ENCODE measurements around the gene NPSR1. TPM values are rescaled to one million over a fixed set of nuclear protein-coding genes. Genes with fewer than 3 reads are reported as not detected.

Gene NPSR1
- total and polyA plus RNA-seq, 8 donors, result not detected

- TF ChIP-seq, protein P1, sequence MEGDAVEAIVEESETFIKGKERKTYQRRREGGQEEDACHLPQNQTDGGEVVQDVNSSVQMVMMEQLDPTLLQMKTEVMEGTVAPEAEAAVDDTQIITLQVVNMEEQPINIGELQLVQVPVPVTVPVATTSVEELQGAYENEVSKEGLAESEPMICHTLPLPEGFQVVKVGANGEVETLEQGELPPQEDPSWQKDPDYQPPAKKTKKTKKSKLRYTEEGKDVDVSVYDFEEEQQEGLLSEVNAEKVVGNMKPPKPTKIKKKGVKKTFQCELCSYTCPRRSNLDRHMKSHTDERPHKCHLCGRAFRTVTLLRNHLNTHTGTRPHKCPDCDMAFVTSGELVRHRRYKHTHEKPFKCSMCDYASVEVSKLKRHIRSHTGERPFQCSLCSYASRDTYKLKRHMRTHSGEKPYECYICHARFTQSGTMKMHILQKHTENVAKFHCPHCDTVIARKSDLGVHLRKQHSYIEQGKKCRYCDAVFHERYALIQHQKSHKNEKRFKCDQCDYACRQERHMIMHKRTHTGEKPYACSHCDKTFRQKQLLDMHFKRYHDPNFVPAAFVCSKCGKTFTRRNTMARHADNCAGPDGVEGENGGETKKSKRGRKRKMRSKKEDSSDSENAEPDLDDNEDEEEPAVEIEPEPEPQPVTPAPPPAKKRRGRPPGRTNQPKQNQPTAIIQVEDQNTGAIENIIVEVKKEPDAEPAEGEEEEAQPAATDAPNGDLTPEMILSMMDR (IDR thresholded peaks at IDR 0.05), result no peak
- Histone ChIP-seq H3K9me3 (no peaks in the 10 kb centered on the region), H3K27ac (no peak overlapping the region), H3K4me3 (no peak overlapping the region), H3K36me3 (no peaks in the 10 kb centered on the region), H3K4me1 (no peaks in the 10 kb centered on the region), H3K27me3 (no peaks in the 10 kb centered on the region)
- DNase-seq (no peak), FAIRE-seq (no peak), ATAC-seq (no peak)
- WGBS, 2 donors, result 64 to 72% methylated on average over 4 of the region's 4 CpGs
- intact Hi-C loops (cut with DNase I), result loop anchor here in 1 of 3 donors (10.0 kb wide), 1 partner anchor 63 kb away; no protein-coding TSS in a partner anchor
Measured at GRCh38 chr7:34841326-34841725, 183.3 kb downstream of the NPSR1 start.

- intact Hi-C loops (cut with DNase I), result loop anchor here in 1 of 3 donors (10.0 kb wide), 1 partner anchor 62 kb away; no protein-coding TSS in a partner anchor
- Histone ChIP-seq H3K27me3 (no peaks in the 10 kb centered on the region), H3K9me3 (no peaks in the 10 kb centered on the region), H3K4me3 (no peak overlapping the region), H3K4me1 (no peaks in the 10 kb centered on the region), H3K36me3 (no peaks in the 10 kb centered on the region), H3K27ac (no peak overlapping the region)
- ATAC-seq (no peak), FAIRE-seq (no peak), DNase-seq (no peak)
- TF ChIP-seq, protein P1 (IDR thresholded peaks at IDR 0.05), result no peak
- WGBS, 2 donors, result 80 to 88% methylated on average over 6 of the region's 6 CpGs
Measured at GRCh38 chr7:34842782-34843181, 184.8 kb downstream of the NPSR1 start.

- intact Hi-C loops (cut with DNase I), result loop anchor here in 1 of 3 donors (10.0 kb wide), 1 partner anchor 60 kb away; no protein-coding TSS in a partner anchor
- WGBS, 2 donors, result 47 to 70% methylated on average over 1 of the region's 1 CpG
- Histone ChIP-seq H3K4me1 (no peaks in the 10 kb centered on the region), H3K9me3 (no peaks in the 10 kb centered on the region), H3K36me3 (no peaks in the 10 kb centered on the region), H3K27me3 (no peaks in the 10 kb centered on the region), H3K27ac (no peak overlapping the region), H3K4me3 (no peak overlapping the region)
- DNase-seq (no peak), ATAC-seq (no peak), FAIRE-seq (no peak)
- TF ChIP-seq, protein P1 (IDR thresholded peaks at IDR 0.05), result no peak
Measured at GRCh38 chr7:34844406-34844805, 186.4 kb downstream of the NPSR1 start.

- no peaks in the 10 kb centered on the region for H3K27me3 ChIP-seq
- TF ChIP-seq, protein P1 (IDR thresholded peaks at IDR 0.05), result no peak
- H3K4me3 ChIP-seq, result no peak overlapping the region
- H3K4me1 ChIP-seq, result no peaks in the 10 kb centered on the region
- FAIRE-seq (no peak), DNase-seq (no peak), ATAC-seq (no peak)
- no peak overlapping the region for H3K27ac ChIP-seq
- intact Hi-C loops (cut with DNase I), result loop anchor here in 1 of 3 donors (10.0 kb wide), 1 partner anchor 60 kb away; no protein-coding TSS in a partner anchor
- 56 to 57% methylated on average over 5 of the region's 5 CpGs for WGBS, 2 donors
- H3K36me3 ChIP-seq, result no peaks in the 10 kb centered on the region
- no peaks in the 10 kb centered on the region for H3K9me3 ChIP-seq
Measured at GRCh38 chr7:34844936-34845665, 187.1 kb downstream of the NPSR1 start.
